Gastrocnemius medialis (tissue), 4 donors: ENCODE results near the gene AARS2.

Experiments used
- POLR2A ChIP-seq, 2 donors: fragments of 450-650 bp; IDR thresholded peaks; one replicate each; pipeline ENCODE4 v1.6.1; 2017; ENCODE audit warnings: antibody characterized with exemption in 2 of 2, mild to moderate bottlenecking in 2 of 2, moderate library complexity in 2 of 2
- TF ChIP-seq, protein P1 (sequence below), 5 experiments: fragments of 450-650 bp in 3 of 5; fragments of 200-600 bp in 2 of 5; sonication (generic) in 2 of 5; IDR thresholded peaks in 4 of 5; conservative IDR thresholded peaks in 1 of 5; 1 replicate in 4 of 5; 2 replicates in 1 of 5; pipeline ENCODE4 v1.5.1; 2016 to 2019; ENCODE audit warnings: antibody characterized with exemption in 5 of 5, mild to moderate bottlenecking in 3 of 5, moderate library complexity in 3 of 5

DNA sequence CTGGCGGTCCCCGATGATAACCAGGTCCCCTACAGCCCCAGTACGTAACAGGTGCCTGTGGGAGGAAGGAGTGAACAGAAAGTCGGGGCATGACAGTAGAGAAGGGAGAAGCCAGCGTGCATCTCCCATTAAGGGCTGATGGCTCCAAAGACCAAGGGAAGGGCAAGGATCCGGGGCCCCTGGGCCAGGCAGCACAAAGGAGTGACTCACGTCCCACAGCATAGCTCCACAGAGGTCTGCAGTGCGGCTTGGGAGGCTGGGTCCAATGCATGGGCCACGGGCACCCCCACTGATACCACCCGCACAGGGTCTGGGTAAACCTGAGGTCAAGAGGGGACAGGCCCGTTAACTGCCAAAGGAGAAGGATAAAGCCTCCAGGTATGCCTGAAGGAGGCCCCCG lies 10.3 kb downstream of the AARS2 start:
- no peak for TF ChIP-seq POLR2A (IDR thresholded peaks at IDR 0.05)
- TF ChIP-seq, protein P1, sequence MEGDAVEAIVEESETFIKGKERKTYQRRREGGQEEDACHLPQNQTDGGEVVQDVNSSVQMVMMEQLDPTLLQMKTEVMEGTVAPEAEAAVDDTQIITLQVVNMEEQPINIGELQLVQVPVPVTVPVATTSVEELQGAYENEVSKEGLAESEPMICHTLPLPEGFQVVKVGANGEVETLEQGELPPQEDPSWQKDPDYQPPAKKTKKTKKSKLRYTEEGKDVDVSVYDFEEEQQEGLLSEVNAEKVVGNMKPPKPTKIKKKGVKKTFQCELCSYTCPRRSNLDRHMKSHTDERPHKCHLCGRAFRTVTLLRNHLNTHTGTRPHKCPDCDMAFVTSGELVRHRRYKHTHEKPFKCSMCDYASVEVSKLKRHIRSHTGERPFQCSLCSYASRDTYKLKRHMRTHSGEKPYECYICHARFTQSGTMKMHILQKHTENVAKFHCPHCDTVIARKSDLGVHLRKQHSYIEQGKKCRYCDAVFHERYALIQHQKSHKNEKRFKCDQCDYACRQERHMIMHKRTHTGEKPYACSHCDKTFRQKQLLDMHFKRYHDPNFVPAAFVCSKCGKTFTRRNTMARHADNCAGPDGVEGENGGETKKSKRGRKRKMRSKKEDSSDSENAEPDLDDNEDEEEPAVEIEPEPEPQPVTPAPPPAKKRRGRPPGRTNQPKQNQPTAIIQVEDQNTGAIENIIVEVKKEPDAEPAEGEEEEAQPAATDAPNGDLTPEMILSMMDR (IDR thresholded peaks at IDR 0.05 in 4 of 5, conservative IDR thresholded peaks at IDR 0.05 in 1 of 5), result no peak
